ENCODE measurements around the gene TIRAP. TPM values are rescaled to one million over a fixed set of nuclear protein-coding genes. Genes with fewer than 3 reads are reported as not detected.

TIRAP gene
- total RNA-seq, 1 experiment from 2014 or later = 4.4 TPM

GRCh38 chr11:126336671-126337101, 53.8 kb downstream of the TIRAP start:
- H3K9ac ChIP-seq (ENCODE audit: low read length) = no peak overlapping the region
- no peak overlapping the region for H3K27ac ChIP-seq (ENCODE audit: low read length)
- no peak for DNase-seq
- H3K4me1 ChIP-seq (ENCODE audit: low read length) = no peaks in the 10 kb centered on the region
- H3K79me2 ChIP-seq (ENCODE audit: low read length) = no peaks in the 10 kb centered on the region
- no peaks in the 10 kb centered on the region for H3K27me3 ChIP-seq (ENCODE audit: low read length)
- no peaks in the 10 kb centered on the region for H3K9me2 ChIP-seq (replicated peaks; ENCODE audit: insufficient read depth, low read length)
- H3K9me3 ChIP-seq (ENCODE audit: low read length) = no peaks in the 10 kb centered on the region
- no peak overlapping the region for H2AFZ ChIP-seq (ENCODE audit: low read length)
- no peak overlapping the region for H3K4me3 ChIP-seq (ENCODE audit: low read length)
- H3K4me2 ChIP-seq (ENCODE audit: low read depth, low read length, poor library complexity, severe bottlenecking) = no peak overlapping the region
- H3K36me3 ChIP-seq (ENCODE audit: insufficient read depth, low read length) = no peaks in the 10 kb centered on the region
- no peaks in the 10 kb centered on the region for H4K20me1 ChIP-seq (ENCODE audit: insufficient read depth, low read depth, low read length)

DNA sequence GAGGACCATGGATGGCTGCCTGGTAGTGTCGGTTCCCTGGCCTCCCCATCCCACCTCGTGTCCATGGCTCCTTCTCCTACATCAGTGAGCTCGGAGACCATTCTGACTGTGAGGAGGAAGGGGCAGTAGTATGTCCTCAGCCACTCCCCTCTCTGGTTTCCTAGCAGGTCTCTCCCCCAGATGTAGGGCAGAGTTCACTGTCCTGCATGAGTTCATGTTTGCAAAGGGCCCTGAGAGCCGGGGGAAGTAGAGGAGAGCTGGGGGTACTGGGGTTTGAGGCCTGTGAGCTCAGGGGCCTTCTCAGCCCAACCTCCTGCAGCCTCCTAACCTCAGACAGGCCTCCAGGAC, 54.2 kb downstream of the TIRAP start:
- DNase-seq = no peak

GRCh38 chr11:126337474-126338241, 54.8 kb downstream of the TIRAP start:
- Histone ChIP-seq H3K9ac (ENCODE audit: low read length) (no peak overlapping the region), H3K27ac (ENCODE audit: low read length) (no peak overlapping the region), H3K36me3 (ENCODE audit: insufficient read depth, low read length) (no peaks in the 10 kb centered on the region), H3K9me3 (ENCODE audit: low read length) (no peaks in the 10 kb centered on the region), H4K20me1 (ENCODE audit: insufficient read depth, low read depth, low read length) (no peaks in the 10 kb centered on the region), H3K27me3 (ENCODE audit: low read length) (no peaks in the 10 kb centered on the region), H3K4me3 (ENCODE audit: low read length) (no peak overlapping the region), H3K79me2 (ENCODE audit: low read length) (no peaks in the 10 kb centered on the region), H2AFZ (ENCODE audit: low read length) (no peak overlapping the region), H3K4me2 (ENCODE audit: low read depth, low read length, poor library complexity, severe bottlenecking) (no peak overlapping the region), H3K4me1 (ENCODE audit: low read length) (no peaks in the 10 kb centered on the region), H3K9me2 (replicated peaks; ENCODE audit: insufficient read depth, low read length) (no peaks in the 10 kb centered on the region)
- no peak for DNase-seq

More for the DNA sequence above, 54.2 kb downstream of the TIRAP start:
- Histone ChIP-seq H3K27me3 (ENCODE audit: low read length) (no peaks in the 10 kb centered on the region), H3K36me3 (ENCODE audit: insufficient read depth, low read length) (no peaks in the 10 kb centered on the region), H3K9ac (ENCODE audit: low read length) (no peak overlapping the region), H3K4me2 (ENCODE audit: low read depth, low read length, poor library complexity, severe bottlenecking) (no peak overlapping the region), H3K4me3 (ENCODE audit: low read length) (no peak overlapping the region), H3K4me1 (ENCODE audit: low read length) (no peaks in the 10 kb centered on the region), H4K20me1 (ENCODE audit: insufficient read depth, low read depth, low read length) (no peaks in the 10 kb centered on the region), H3K27ac (ENCODE audit: low read length) (no peak overlapping the region), H3K79me2 (ENCODE audit: low read length) (no peaks in the 10 kb centered on the region), H3K9me3 (ENCODE audit: low read length) (no peaks in the 10 kb centered on the region), H3K9me2 (replicated peaks; ENCODE audit: insufficient read depth, low read length) (no peaks in the 10 kb centered on the region), H2AFZ (ENCODE audit: low read length) (no peak overlapping the region)

DNA sequence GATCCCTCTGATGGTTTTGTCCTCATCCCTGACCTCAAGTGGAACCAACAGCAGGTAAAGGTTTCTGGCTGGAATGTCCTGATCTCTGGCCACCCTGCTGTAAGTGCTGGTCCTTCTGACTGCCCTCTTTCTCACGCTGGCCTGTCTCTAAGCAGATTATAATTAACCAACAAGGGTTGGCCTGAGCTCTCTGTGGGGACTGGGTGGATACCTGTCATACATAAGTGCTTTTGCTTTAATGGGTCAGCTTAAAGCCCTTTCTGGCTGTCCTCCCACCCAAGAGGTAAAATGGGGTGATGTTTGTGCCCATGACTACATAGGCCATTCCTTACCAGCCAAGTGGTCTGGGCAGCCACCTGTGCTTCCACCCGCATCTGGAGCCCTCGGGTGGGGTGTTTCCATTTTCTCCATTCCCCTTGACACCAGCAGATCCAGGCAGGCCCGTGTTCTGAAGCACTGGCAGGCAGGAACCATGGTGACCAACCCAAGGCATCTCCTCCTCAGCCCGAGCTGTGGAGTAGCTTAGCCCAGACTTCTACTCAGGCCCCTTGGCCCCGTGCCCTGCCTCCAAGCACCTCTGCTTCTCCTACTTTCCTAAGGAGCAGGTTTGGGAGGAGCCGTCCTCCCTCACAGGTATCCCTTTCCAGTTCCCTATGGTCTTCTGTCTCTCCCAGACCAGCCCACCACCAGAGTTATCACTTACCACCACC, 55.6 kb downstream of the TIRAP start:
- no peak overlapping the region for H3K4me2 ChIP-seq (ENCODE audit: low read depth, low read length, poor library complexity, severe bottlenecking)
- no peak for DNase-seq
- no peak overlapping the region for H3K27ac ChIP-seq (ENCODE audit: low read length)

DNA sequence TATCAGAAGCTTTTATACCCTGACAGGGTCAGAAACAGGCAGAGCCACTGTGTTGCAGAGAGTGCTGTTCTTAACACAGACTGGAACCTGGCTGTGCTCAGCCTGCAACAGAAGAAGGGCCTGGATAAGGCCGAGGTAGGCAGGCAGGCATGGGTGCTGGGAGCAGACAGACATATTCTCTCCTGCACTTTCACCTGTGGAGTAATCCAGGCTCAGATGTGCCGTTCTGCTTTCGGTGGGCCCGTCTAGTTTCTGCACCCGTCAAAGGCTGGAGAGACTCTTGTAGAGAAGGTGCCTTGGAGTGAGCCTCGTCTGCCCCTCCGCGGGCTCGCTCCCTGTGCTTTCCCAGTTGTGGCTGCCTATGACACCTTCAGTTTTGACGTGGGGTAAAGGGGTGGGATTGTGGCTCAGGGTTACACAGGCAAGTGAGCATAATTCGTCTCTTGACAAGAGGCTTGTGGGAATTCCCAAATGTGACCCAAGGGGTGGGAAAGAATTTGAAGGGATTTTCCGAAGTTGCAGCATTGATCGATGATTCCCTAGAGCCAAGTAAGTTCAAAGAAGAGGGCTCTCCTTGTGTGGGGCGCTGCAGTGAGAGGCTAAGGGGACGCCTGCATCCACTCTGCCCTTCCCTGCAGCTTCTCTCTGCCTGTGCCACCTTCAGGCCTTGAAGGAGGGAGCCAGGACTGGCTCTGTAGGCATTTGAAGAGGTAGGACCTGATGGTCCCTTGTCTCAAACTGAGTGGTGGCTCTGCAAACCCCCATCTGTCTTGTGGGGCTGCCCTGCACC, 56.4 kb downstream of the TIRAP start:
- Histone ChIP-seq H3K4me2 (ENCODE audit: low read depth, low read length, poor library complexity, severe bottlenecking) (no peak overlapping the region), H3K79me2 (ENCODE audit: low read length) (no peaks in the 10 kb centered on the region), H3K4me1 (ENCODE audit: low read length) (no peaks in the 10 kb centered on the region), H2AFZ (ENCODE audit: low read length) (no peak overlapping the region), H3K27ac (ENCODE audit: low read length) (no peak overlapping the region), H3K36me3 (ENCODE audit: insufficient read depth, low read length) (no peaks in the 10 kb centered on the region), H3K9ac (ENCODE audit: low read length) (no peak overlapping the region), H4K20me1 (ENCODE audit: insufficient read depth, low read depth, low read length) (no peaks in the 10 kb centered on the region), H3K4me3 (ENCODE audit: low read length) (no peak overlapping the region), H3K9me2 (replicated peaks; ENCODE audit: insufficient read depth, low read length) (no peaks in the 10 kb centered on the region), H3K27me3 (ENCODE audit: low read length) (no peaks in the 10 kb centered on the region), H3K9me3 (ENCODE audit: low read length) (no peaks in the 10 kb centered on the region)
- no peak for DNase-seq

More for the DNA sequence above, 55.6 kb downstream of the TIRAP start:
- Histone ChIP-seq H3K9me2 (replicated peaks; ENCODE audit: insufficient read depth, low read length) (no peaks in the 10 kb centered on the region), H3K27me3 (ENCODE audit: low read length) (no peaks in the 10 kb centered on the region), H2AFZ (ENCODE audit: low read length) (no peak overlapping the region), H3K4me3 (ENCODE audit: low read length) (no peak overlapping the region), H3K79me2 (ENCODE audit: low read length) (no peaks in the 10 kb centered on the region), H4K20me1 (ENCODE audit: insufficient read depth, low read depth, low read length) (no peaks in the 10 kb centered on the region), H3K36me3 (ENCODE audit: insufficient read depth, low read length) (no peaks in the 10 kb centered on the region), H3K4me1 (ENCODE audit: low read length) (no peaks in the 10 kb centered on the region), H3K9me3 (ENCODE audit: low read length) (no peaks in the 10 kb centered on the region), H3K9ac (ENCODE audit: low read length) (no peak overlapping the region)

DNA sequence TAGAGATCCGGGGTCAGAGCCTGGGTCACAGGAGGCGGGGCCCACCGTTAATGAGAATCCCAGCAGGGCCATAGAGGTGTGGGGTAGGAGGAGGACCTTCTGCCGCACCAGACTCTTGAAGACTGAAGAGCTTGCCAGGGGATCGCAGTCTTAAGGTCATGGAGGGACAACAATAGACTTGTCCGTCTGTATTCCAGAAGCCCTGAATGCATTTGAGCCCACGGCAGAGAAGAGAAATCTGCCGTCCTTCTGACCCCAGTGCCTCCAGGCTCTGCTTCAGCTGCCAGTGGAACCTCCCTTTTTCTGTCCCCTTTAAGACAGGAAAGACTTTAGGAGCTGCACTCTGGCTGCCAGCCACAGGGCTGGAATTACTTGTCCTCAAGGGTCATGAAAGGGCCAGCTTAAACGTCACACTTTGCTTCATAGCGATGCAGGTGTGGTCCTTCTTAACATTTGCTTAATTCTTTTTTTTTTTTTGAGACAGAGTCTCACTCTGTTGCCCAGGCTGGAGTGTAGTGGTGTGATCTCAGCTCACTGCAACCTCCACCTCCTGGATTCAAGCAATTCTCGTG, 57.1 kb downstream of the TIRAP start:
- Histone ChIP-seq H3K27me3 (ENCODE audit: low read length) (no peaks in the 10 kb centered on the region), H3K27ac (ENCODE audit: low read length) (no peak overlapping the region), H2AFZ (ENCODE audit: low read length) (no peak overlapping the region), H3K36me3 (ENCODE audit: insufficient read depth, low read length) (no peaks in the 10 kb centered on the region), H3K9me2 (replicated peaks; ENCODE audit: insufficient read depth, low read length) (no peaks in the 10 kb centered on the region), H3K4me2 (ENCODE audit: low read depth, low read length, poor library complexity, severe bottlenecking) (no peak overlapping the region), H3K4me3 (ENCODE audit: low read length) (no peak overlapping the region), H3K79me2 (ENCODE audit: low read length) (no peaks in the 10 kb centered on the region), H3K4me1 (ENCODE audit: low read length) (no peaks in the 10 kb centered on the region), H4K20me1 (ENCODE audit: insufficient read depth, low read depth, low read length) (no peaks in the 10 kb centered on the region), H3K9me3 (ENCODE audit: low read length) (no peaks in the 10 kb centered on the region), H3K9ac (ENCODE audit: low read length) (no peak overlapping the region)
- no peak for DNase-seq

DNA sequence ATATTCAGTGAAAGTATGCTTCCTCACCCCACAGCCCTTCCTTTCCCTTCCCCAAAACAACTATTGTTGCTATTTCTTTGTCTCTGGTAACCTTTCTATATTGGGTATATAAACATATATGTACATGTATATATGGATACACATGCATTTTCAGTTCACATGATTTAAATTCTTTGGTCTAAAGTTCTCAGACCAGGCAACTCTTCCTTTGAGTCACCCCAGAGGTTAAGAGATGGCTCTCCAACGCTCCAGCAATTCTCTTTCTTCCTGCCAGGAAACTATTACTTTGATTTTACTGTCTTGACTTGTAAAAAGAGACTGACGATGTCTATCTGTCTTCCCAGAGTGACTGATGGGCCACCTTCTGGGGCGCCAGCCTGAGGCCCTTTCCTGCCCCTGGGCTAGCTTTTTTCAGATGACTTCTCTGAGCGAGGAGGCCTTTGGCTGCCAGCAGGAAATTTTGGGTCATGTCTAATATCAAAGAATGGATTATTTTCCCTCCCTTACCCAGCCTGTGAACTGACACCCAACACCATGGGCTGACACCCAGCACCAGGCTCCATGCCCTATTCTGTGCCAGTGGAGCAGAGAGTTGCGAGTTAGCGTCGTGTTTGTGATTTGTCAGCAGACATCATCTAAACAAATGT, 58.2 kb downstream of the TIRAP start:
- no peak for DNase-seq
- no peak overlapping the region for H3K4me3 ChIP-seq (ENCODE audit: low read length)
- H3K9me2 ChIP-seq (replicated peaks; ENCODE audit: insufficient read depth, low read length) = no peaks in the 10 kb centered on the region
- no peaks in the 10 kb centered on the region for H3K9me3 ChIP-seq (ENCODE audit: low read length)
- no peak overlapping the region for H3K27ac ChIP-seq (ENCODE audit: low read length)
- no peak overlapping the region for H2AFZ ChIP-seq (ENCODE audit: low read length)
- H4K20me1 ChIP-seq (ENCODE audit: insufficient read depth, low read depth, low read length) = no peaks in the 10 kb centered on the region
- no peaks in the 10 kb centered on the region for H3K36me3 ChIP-seq (ENCODE audit: insufficient read depth, low read length)
- no peak overlapping the region for H3K9ac ChIP-seq (ENCODE audit: low read length)
- no peaks in the 10 kb centered on the region for H3K27me3 ChIP-seq (ENCODE audit: low read length)
- no peak overlapping the region for H3K4me2 ChIP-seq (ENCODE audit: low read depth, low read length, poor library complexity, severe bottlenecking)
- peaks cover 1% of the 10 kb centered on the region; the same call in 1 of the 2 replicates for H3K4me1 ChIP-seq (ENCODE audit: low read length)
- H3K79me2 ChIP-seq (ENCODE audit: low read length) = no peaks in the 10 kb centered on the region
